GM19238 (cell line): ENCODE data around the gene ZNF775.

Experiments
- DNase-seq: peaks from one replicate; pipeline ENCODE4 v3.0.0; 2011; ENCODE audit warnings: low spot score; ENCODE audit not compliant: insufficient read length

Gene ZNF775

DNA sequence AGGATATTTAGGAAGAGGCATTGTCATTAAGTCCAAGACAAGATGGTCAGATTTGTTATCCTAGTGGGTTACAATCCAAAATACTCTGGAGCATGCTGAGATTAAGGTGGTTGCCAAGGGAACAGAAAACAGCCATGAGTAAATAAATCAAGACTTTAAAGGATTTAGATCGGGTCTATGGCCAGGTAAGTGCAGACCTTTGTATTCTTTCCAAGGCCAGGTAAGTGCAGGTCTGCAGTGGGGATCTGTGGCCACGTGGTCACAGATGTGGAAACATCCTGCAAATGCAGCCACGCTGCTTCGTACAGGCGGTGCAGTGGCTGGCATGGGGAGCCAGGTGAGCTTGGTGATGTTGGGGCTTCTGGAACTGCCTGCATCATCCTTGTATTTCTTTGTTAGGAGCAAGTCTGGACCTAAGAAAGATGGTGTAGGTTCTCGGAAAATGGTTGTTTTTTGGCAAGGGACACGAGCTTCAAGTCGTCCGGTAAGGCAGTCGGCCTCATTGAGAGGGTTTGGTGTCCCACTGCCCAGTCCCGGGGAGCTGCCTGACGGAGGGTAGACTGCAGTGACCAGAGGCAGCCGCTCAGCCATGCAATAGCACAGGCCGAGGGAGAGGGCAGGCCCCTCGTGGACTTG, 21.8 kb downstream of the ZNF775 start:
- DNase-seq: no peak

DNA sequence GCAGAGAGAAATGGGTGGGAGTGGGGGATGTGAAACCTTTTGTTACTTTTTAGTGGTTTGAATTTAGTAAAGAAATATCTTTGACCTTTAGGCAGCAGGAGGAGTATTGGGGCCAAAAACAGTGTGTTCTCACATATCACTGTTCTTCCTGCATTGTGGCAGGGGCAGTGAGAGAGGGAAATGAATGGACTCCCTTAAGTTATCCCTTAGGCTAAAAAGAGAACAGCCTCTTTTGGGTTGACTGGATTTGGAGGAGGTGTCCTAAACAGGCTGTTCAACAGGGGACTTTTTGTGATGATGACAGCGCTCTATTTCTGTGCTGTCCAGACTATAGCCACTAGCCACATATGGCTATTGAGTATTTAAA, 22.3 kb downstream of the ZNF775 start:
- no peak for DNase-seq

GRCh38 chr7:150401861-150402631, 22.9 kb downstream of the ZNF775 start:
- no peak for DNase-seq

GRCh38 chr7:150402671-150403321, 23.7 kb downstream of the ZNF775 start:
- no peak for DNase-seq

- no peak for DNase-seq
Measured at GRCh38 chr7:150403376-150404171, 24.4 kb downstream of the ZNF775 start.

- DNase-seq: no peak
Measured at GRCh38 chr7:150404172-150404804, 25.2 kb downstream of the ZNF775 start.

- peak; percentile 85 for DNase-seq
Measured at GRCh38 chr7:150404805-150405583, 25.9 kb downstream of the ZNF775 start.

GRCh38 chr7:150405584-150406311, 26.6 kb downstream of the ZNF775 start:
- peak; percentile 38 for DNase-seq

GRCh38 chr7:150406312-150406566, 27.1 kb downstream of the ZNF775 start:
- DNase-seq: no peak

- peak; percentile 65 for DNase-seq
Measured at GRCh38 chr7:150406567-150407421, 27.7 kb downstream of the ZNF775 start.

- no peak for DNase-seq
Measured at GRCh38 chr7:150407588-150408392, 28.7 kb downstream of the ZNF775 start.

DNA sequence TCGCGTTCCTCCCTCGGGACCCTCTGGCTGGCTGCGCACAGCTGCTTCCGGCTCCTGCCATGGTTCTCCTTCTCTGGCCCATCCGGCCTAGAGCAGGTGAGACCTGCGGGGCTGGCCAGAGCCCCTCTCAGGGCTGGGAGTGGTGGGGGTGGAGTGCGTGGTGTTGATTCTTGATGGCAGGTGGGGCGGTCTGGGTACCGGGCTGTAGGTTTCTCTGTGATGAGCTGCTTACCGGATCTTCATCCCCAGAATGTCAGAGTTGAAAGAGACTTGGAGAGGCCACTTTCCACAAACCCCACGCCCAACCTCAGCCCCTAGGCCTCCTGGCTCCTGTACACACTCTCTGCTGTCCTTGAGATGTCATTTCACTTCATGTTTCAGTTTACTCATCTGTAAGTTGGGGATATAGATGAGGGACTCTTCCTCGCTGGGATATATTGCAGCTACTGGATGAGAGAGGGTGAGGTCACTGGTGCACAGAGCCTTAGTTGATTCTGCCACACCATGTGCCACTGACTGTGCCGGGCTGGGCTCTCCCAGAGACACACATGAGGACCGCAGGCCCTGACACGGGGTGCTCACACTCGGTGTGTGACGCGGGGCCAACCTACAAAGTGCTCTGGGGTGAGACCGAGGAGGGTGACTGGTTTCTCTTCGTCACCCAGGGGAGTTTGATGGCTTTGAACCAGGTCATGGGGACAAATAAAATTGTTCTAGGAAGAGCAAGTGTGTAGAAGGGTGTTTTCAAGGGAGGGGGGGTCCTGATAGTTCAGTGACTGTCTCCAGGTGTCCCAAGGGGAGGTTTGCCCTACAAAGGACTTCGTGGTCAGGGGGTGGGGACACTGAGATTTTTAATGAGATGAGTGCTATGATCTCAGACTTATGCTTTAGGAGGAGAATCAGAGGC, 29.5 kb downstream of the ZNF775 start:
- DNase-seq: peak; percentile 47

- DNase-seq: no peak
Measured at GRCh38 chr7:150409300-150410030, 30.3 kb downstream of the ZNF775 start.

DNA sequence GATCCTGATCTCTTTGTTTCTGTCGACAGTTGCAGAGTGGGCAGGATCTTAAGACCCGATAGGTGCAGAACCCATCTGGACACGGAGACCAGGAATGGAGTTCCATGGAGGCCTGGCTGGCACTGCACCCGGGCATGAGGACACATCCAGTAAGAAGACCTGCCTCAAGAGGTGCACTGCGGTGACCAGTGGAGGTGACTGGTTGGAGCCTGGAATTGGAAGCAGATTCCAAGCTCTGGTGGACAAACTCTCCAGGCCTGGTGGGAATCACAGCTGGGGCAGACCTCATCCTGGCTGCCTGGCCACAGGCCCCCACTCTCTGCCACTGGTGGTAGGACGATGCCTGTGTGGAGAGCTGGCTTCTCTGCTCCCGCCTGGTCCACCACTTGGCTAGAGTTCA, 31.0 kb downstream of the ZNF775 start:
- DNase-seq: no peak

GRCh38 chr7:150410680-150411346, 31.7 kb downstream of the ZNF775 start:
- DNase-seq: no peak

- no peak for DNase-seq
Measured at GRCh38 chr7:150411606-150412005, 32.5 kb downstream of the ZNF775 start.
